HG03159 (cell line): Measurements from ENCODE around the gene CFAP100.

Experiments used
- ATAC-seq: cut with Tn5 transposase; IDR thresholded peaks from one replicate; pipeline ENCODE4 v1.9.1; 2021; ENCODE audit warnings: mild to moderate bottlenecking, moderate library complexity; ENCODE audit not compliant: unreplicated experiment

The CFAP100 gene

GRCh38 chr3:126356373-126357264 is 38.1 kb upstream of the CFAP100 start:
- peak; percentile 9 for ATAC-seq

- peak; percentile 78 for ATAC-seq
Measured at GRCh38 chr3:126357295-126358037, 37.2 kb upstream of the CFAP100 start, which contains the start of gene KLF15. TSS of gene KLF15 (minus strand) at chr3:126357408. CDS start at chr3:126352922, 4,486 bp downstream.

GRCh38 chr3:126358038-126358815 is 36.5 kb upstream of the CFAP100 start:
- no peak for ATAC-seq

- no peak for ATAC-seq
Measured at GRCh38 chr3:126358816-126359181, 35.9 kb upstream of the CFAP100 start.

GRCh38 chr3:126360046-126360713 is 34.5 kb upstream of the CFAP100 start:
- no peak for ATAC-seq

- ATAC-seq: no peak
Measured at GRCh38 chr3:126360714-126361060, 34.0 kb upstream of the CFAP100 start.

- ATAC-seq: no peak
Measured at GRCh38 chr3:126361211-126361610, 33.5 kb upstream of the CFAP100 start.

- no peak for ATAC-seq
Measured at GRCh38 chr3:126364130-126364695, 30.5 kb upstream of the CFAP100 start.

- ATAC-seq: no peak
Measured at GRCh38 chr3:126364731-126365301, 29.9 kb upstream of the CFAP100 start.

GRCh38 chr3:126365351-126366277 is 29.1 kb upstream of the CFAP100 start:
- no peak for ATAC-seq

- ATAC-seq: no peak
Measured at GRCh38 chr3:126367316-126367805, 27.3 kb upstream of the CFAP100 start.

- no peak for ATAC-seq
Measured at GRCh38 chr3:126369490-126369889, 25.2 kb upstream of the CFAP100 start.

- ATAC-seq: no peak
Measured at GRCh38 chr3:126370055-126370454, 24.7 kb upstream of the CFAP100 start.

- no peak for ATAC-seq
Measured at GRCh38 chr3:126370606-126371005, 24.1 kb upstream of the CFAP100 start.

- ATAC-seq: no peak
Measured at GRCh38 chr3:126371096-126371705, 23.5 kb upstream of the CFAP100 start.

GRCh38 chr3:126372413-126373145 is 22.1 kb upstream of the CFAP100 start:
- no peak for ATAC-seq

- ATAC-seq: no peak
Measured at GRCh38 chr3:126373146-126373613, 21.5 kb upstream of the CFAP100 start.
